Measurements from ENCODE around the gene RAD52.

The RAD52 gene

GRCh38 chr12:916240-916639 lies 33.3 kb downstream of the RAD52 start:
- in situ Hi-C loops (cut with MboI; ENCODE audit: low sequenced_read_pairs): no loop called here

- in situ Hi-C loops (cut with MboI; ENCODE audit: low sequenced_read_pairs): no loop called here
These were observed 34.4 kb downstream of the RAD52 start for GRCh38 chr12:915090-915489.

- in situ Hi-C loops (cut with MboI; ENCODE audit: low sequenced_read_pairs): no loop called here
These were observed 35.4 kb downstream of the RAD52 start for GRCh38 chr12:913919-914698.

GRCh38 chr12:912466-913235 lies 36.8 kb downstream of the RAD52 start:
- in situ Hi-C loops (cut with MboI; ENCODE audit: low sequenced_read_pairs): no loop called here

- in situ Hi-C loops (cut with MboI; ENCODE audit: low sequenced_read_pairs): no loop called here
These were observed 38.2 kb downstream of the RAD52 start for GRCh38 chr12:911191-911826.

- in situ Hi-C loops (cut with MboI; ENCODE audit: low sequenced_read_pairs): no loop called here
These were observed 39.1 kb downstream of the RAD52 start for GRCh38 chr12:910416-910815.

- in situ Hi-C loops (cut with MboI; ENCODE audit: low sequenced_read_pairs): no loop called here
These were observed 39.6 kb downstream of the RAD52 start for GRCh38 chr12:909861-910260.

GRCh38 chr12:907413-908185 lies 41.9 kb downstream of the RAD52 start:
- in situ Hi-C loops (cut with MboI; ENCODE audit: low sequenced_read_pairs): no loop called here

GRCh38 chr12:906062-906585 lies 43.4 kb downstream of the RAD52 start:
- in situ Hi-C loops (cut with MboI; ENCODE audit: low sequenced_read_pairs): no loop called here

GRCh38 chr12:905261-906031 lies 44.0 kb downstream of the RAD52 start:
- in situ Hi-C loops (cut with MboI; ENCODE audit: low sequenced_read_pairs): no loop called here

GRCh38 chr12:904010-904414 lies 45.5 kb downstream of the RAD52 start:
- in situ Hi-C loops (cut with MboI; ENCODE audit: low sequenced_read_pairs): no loop called here

GRCh38 chr12:903055-903454 lies 46.4 kb downstream of the RAD52 start:
- in situ Hi-C loops (cut with MboI; ENCODE audit: low sequenced_read_pairs): no loop called here

GRCh38 chr12:902581-902980 lies 46.9 kb downstream of the RAD52 start:
- in situ Hi-C loops (cut with MboI; ENCODE audit: low sequenced_read_pairs): no loop called here

- in situ Hi-C loops (cut with MboI; ENCODE audit: low sequenced_read_pairs): no loop called here
These were observed 52.1 kb downstream of the RAD52 start for GRCh38 chr12:897386-897785.

GRCh38 chr12:896031-896430 lies 53.5 kb downstream of the RAD52 start:
- in situ Hi-C loops (cut with MboI; ENCODE audit: low sequenced_read_pairs): no loop called here

- in situ Hi-C loops (cut with MboI; ENCODE audit: low sequenced_read_pairs): no loop called here
These were observed 55.3 kb downstream of the RAD52 start for GRCh38 chr12:894226-894625.

GRCh38 chr12:886206-886605 lies 63.3 kb downstream of the RAD52 start:
- in situ Hi-C loops (cut with MboI; ENCODE audit: low sequenced_read_pairs): no loop called here

GRCh38 chr12:885701-886100 lies 63.8 kb downstream of the RAD52 start:
- in situ Hi-C loops (cut with MboI; ENCODE audit: low sequenced_read_pairs): no loop called here

- in situ Hi-C loops (cut with MboI; ENCODE audit: low sequenced_read_pairs): no loop called here
These were observed 64.6 kb downstream of the RAD52 start for GRCh38 chr12:884746-885414.

GRCh38 chr12:880656-881055 lies 68.8 kb downstream of the RAD52 start:
- in situ Hi-C loops (cut with MboI; ENCODE audit: low sequenced_read_pairs): no loop called here
